A673 (cell line): ENCODE data around the gene DOCK4. TPM values are rescaled to one million over a fixed set of nuclear protein-coding genes. Genes with fewer than 3 reads are reported as not detected.

ENCODE experiments used
- BruUV-seq: library from RNA; stranded (reverse); fragments of 400-500 nt; replicated peaks from 2 replicates; lab custom pipeline; 2021; lab: Mats Ljungman, UMichigan
- CTCF ChIA-PET: fragments of 300-600 bp; sonication (Branson Sonifier 250); formaldehyde crosslinking; loops from one replicate; lab custom pipeline; 2022; ENCODE audit warnings: antibody characterized with exemption; lab: Charles Lee
- POLR2A ChIA-PET: fragments of 300-600 bp; sonication (Branson Sonifier 250); formaldehyde crosslinking; loops from one replicate; lab custom pipeline; 2022; ENCODE audit warnings: antibody characterized with exemption; ENCODE audit not compliant: low non-redundant PET; lab: Charles Lee
- DNase-seq: peaks from one replicate; pipeline ENCODE4 v3.0.0-alpha.2; 2015; ENCODE audit warnings: low spot score
- H3K27ac ChIP-seq: fragments of 200-600 bp; sonication (generic); 2 replicates; pipeline ENCODE4 v1.5.1; 2016; ENCODE audit warnings: mixed run types, low read depth, mild to moderate bottlenecking, mixed read lengths, antibody characterized with exemption, low read length; ENCODE audit not compliant: poor library complexity, severe bottlenecking
- H3K27me3 ChIP-seq: fragments of 200-600 bp; sonication (generic); replicated peaks from 2 replicates; pipeline ENCODE4 v1.6.1; 2017; ENCODE audit warnings: mixed run types, low read depth, mild to moderate bottlenecking, mixed read lengths, antibody characterized with exemption, low read length; ENCODE audit not compliant: insufficient read depth, poor library complexity
- H3K36me3 ChIP-seq: fragments of 200-600 bp; sonication (generic); 2 replicates; pipeline ENCODE4 v1.6.1; 2016; ENCODE audit warnings: mixed run types, mild to moderate bottlenecking, mixed read lengths, antibody characterized with exemption, low read length; ENCODE audit not compliant: insufficient read depth, poor library complexity, severe bottlenecking
- H3K4me1 ChIP-seq: fragments of 200-600 bp; sonication (generic); 2 replicates; pipeline ENCODE4 v1.6.1; 2017; ENCODE audit warnings: mixed run types, mild to moderate bottlenecking, mixed read lengths, antibody characterized with exemption, low read length; ENCODE audit not compliant: insufficient read depth, poor library complexity, severe bottlenecking
- H3K4me3 ChIP-seq: fragments of 200-600 bp; sonication (generic); 2 replicates; pipeline ENCODE4 v1.5.1; 2016; ENCODE audit warnings: low read depth, mixed run types, mild to moderate bottlenecking, mixed read lengths, low read length; ENCODE audit not compliant: poor library complexity, severe bottlenecking
- H3K9me3 ChIP-seq: fragments of 200-600 bp; sonication (generic); 2 replicates; pipeline ENCODE4 v1.6.1; 2016; ENCODE audit warnings: mixed run types, low read depth, mild to moderate bottlenecking, mixed read lengths, antibody characterized with exemption, low read length; ENCODE audit not compliant: poor library complexity, severe bottlenecking
- CTCF ChIP-seq: fragments of 300-800, 200-600 bp; sonication (generic); conservative IDR thresholded peaks from 2 replicates; pipeline ENCODE4 v1.5.1; 2017; ENCODE audit warnings: low read depth, mild to moderate bottlenecking, antibody characterized with exemption, low read length, moderate library complexity, mixed read lengths
- EZH2 ChIP-seq: fragments of 200-600 bp; sonication (generic); IDR thresholded peaks from 2 replicates; pipeline ENCODE4 v1.6.1; 2017; ENCODE audit warnings: borderline replicate concordance, low read depth, mild to moderate bottlenecking, mixed read lengths, antibody characterized with exemption, low read length; ENCODE audit not compliant: poor library complexity, severe bottlenecking
- intact Hi-C: fragments of 100-400 bp; cut with micrococcal nuclease; formaldehyde crosslinking; loops from one replicate; pipeline ENCODE4 v1.10.0; 2022; ENCODE audit not compliant: unreplicated experiment
- total RNA-seq: library from RNA; stranded (reverse); gene quantifications from 2 replicates; pipeline ENCODE4 v1.2.3, GENCODE V29; 2021

Gene DOCK4
- total RNA-seq, 1 experiment from 2014 or later: 28.5 TPM

- Histone ChIP-seq H3K4me1 (no peaks in the 10 kb centered on the region), H3K36me3 (no peaks in the 10 kb centered on the region), H3K9me3 (peaks cover 13% of the 10 kb centered on the region), H3K27ac (no peak overlapping the region), H3K4me3 (no peak overlapping the region), H3K27me3 (no peaks in the 10 kb centered on the region)
- intact Hi-C loops: no loop called here
- DNase-seq: no peak
- ChIA-PET POLR2A (no interaction called here), CTCF (no interaction called here)
- BruUV-seq: no TSS peak
- no peak for TF ChIP-seq CTCF
- no peak for TF ChIP-seq EZH2
These were observed 403.0 kb downstream of the DOCK4 start for GRCh38 chr7:111803015-111803758.

GRCh38 chr7:111802194-111802772, 403.9 kb downstream of the DOCK4 start:
- TF ChIP-seq CTCF (no peak), EZH2 (no peak)
- intact Hi-C loops: no loop called here
- no peaks in the 10 kb centered on the region for H3K4me1 ChIP-seq
- no TSS peak for BruUV-seq
- H3K27me3 ChIP-seq: no peaks in the 10 kb centered on the region
- no peak overlapping the region for H3K4me3 ChIP-seq
- no peak overlapping the region for H3K27ac ChIP-seq
- no peaks in the 10 kb centered on the region for H3K36me3 ChIP-seq
- ChIA-PET POLR2A (interaction anchor here (0.6 kb wide), 1 partner anchor 487 kb away, joined by 10 read pairs; no protein-coding TSS in a partner anchor), CTCF (no interaction called here)
- H3K9me3 ChIP-seq: peaks cover 22% of the 10 kb centered on the region
- no peak for DNase-seq

- Histone ChIP-seq H3K9me3 (peaks cover 32% of the 10 kb centered on the region), H3K4me3 (no peak overlapping the region), H3K4me1 (no peaks in the 10 kb centered on the region), H3K27me3 (no peaks in the 10 kb centered on the region), H3K27ac (no peak overlapping the region), H3K36me3 (no peaks in the 10 kb centered on the region)
- POLR2A ChIA-PET: interaction anchor here (0.6 kb wide), 1 partner anchor 488 kb away, joined by 10 read pairs; no protein-coding TSS in a partner anchor
- BruUV-seq: no TSS peak
- TF ChIP-seq CTCF: no peak
- no peak for TF ChIP-seq EZH2
- DNase-seq: peak; percentile 3
- intact Hi-C loops: no loop called here
- CTCF ChIA-PET: no interaction called here
These were observed 404.9 kb downstream of the DOCK4 start for GRCh38 chr7:111801277-111801676.
